Stimulated activated CD8-positive, alpha-beta memory T cell treated with anti-CD3 and anti-CD28 coated beads, Interleukin-15, amount 100 ng/mL, for 4 hours (primary cell): ENCODE measurements around the gene TK1.

Source experiments
- DNase-seq, 2 donors: peaks; one replicate each; pipeline ENCODE4 v3.0.0-alpha.2; 2020; ENCODE audit warnings: low read depth in 2 of 2

TK1 gene

DNA sequence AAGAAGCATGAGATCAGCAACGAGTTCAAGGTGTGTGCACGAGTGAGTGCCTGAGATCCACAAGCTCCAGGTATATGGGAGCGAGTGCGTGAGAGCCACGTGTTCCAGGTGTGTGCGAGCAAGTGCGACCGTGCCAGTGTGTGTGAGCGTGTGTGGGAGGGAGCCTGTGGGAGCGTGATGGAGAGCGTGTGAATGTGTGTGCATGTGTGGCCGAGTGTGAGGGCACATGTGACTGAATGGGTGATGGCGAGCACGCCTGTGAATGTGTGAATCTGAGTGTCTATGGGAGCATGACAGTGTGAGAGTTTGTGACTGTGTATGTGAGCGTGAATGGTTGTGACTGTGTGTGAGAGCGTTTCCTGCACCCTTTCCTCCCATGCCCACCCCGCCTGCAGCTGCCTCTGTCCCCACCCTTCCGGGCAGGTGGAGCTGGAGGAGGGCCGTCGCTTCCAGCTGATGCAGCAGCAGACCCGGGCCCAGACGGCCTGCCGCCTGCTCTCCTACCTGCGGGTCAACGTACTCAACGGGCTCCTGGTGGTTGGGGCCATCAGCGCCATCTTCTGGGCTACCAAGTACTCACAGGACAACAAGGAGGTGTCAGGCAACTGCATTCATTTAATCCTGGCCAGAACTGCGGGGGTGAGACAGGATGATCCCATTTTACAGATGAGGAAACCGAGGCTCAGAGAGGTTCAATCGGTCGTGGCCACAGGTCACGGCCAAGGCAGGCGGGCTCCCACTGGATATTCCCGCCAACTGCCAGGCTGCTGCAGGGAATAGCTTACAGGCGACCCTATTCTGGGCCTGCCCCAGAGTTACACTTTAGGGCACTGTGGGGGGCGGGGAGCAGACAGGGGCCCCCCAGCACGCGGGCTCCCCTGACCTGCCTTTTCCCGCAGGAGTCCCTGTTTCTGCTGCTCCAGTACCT is 52.6 kb downstream of the TK1 start:
- no peak for DNase-seq

DNA sequence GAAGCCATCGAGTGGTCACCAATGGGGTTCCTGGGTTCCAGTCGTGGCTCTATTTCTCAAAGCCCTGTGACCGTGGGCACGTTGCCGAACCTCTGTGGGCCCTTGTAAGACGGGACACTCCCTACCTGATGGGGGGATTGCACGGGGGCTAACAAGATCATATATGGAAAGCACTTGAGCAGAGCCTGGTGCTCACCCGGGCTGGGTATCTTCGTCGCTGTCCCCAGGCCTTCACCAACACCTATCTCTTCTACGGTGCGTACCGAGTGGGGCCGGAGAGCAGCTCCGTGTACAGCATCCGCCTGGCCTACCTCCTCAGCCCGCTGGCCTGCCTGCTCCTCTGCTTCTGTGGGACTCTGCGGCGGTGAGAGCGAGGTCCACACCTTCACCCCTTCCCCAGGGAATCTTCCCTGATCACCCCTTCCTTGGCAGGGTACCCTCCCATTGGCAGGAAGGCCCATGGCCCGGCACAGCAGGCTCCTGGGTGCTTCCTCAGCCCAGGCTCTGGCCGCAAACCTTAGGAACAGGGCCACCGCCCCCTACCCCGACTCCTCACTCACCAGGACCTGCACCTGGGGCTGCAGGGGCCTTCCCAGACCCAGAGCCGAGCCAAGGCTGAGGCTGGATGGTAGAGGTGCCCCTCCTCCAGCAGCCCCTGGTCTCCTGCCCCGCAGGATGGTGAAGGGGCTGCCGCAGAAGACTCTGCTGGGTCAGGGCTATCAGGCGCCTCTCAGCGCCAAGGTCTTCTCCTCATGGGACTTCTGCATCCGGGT is 53.5 kb downstream of the TK1 start:
- DNase-seq, result no peak

DNA sequence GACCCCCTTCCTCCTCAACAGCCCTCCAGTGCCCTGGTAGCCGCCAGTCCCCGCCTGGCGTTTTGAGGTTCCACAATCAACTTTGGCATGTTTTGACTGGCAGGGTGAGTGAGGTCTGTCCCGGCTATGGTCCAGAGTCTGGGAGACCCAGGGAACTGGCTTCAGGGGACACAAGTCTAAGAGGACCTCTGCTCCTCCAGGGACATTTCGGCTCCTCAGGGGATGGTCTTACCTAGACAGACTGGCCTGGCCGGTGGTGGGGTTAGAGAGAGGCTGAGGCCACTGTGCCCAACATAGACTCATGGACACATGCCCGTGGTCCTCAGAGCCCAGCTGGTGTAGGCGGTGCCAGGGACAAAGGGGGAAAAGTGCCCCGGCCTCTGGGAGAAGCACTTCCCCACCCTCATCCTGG is 54.1 kb downstream of the TK1 start:
- DNase-seq, result no peak

DNA sequence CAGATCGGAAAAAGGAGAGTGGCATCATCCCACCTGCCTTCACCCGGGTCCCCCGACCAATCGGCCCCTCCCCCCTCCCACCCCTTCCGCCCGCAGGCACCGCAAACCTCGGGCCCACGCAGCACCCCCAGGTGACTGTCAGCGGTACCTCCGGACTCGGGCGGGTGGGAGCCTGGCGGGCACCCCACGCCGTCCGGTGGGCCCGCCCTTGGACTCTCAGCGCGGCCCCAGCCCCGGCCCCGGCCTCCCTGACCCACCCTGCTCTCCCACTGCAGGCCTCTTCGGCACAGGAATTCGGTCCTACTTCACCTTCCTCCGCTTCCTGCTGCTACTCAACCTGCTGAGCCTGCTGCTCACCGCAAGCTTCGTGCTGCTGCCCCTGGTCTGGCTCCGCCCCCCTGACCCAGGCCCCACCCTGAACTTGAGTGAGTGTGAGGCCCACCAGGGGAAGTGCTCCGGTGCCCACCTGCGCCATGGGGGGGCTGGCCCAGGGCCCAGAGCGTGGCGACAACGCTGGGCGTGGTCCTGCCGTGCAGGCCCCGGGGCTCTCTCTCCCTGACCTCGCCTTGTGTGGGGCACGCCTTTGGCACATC is 54.7 kb downstream of the TK1 start:
- peak in 1 of 2 donors; percentile 59 for DNase-seq

DNA sequence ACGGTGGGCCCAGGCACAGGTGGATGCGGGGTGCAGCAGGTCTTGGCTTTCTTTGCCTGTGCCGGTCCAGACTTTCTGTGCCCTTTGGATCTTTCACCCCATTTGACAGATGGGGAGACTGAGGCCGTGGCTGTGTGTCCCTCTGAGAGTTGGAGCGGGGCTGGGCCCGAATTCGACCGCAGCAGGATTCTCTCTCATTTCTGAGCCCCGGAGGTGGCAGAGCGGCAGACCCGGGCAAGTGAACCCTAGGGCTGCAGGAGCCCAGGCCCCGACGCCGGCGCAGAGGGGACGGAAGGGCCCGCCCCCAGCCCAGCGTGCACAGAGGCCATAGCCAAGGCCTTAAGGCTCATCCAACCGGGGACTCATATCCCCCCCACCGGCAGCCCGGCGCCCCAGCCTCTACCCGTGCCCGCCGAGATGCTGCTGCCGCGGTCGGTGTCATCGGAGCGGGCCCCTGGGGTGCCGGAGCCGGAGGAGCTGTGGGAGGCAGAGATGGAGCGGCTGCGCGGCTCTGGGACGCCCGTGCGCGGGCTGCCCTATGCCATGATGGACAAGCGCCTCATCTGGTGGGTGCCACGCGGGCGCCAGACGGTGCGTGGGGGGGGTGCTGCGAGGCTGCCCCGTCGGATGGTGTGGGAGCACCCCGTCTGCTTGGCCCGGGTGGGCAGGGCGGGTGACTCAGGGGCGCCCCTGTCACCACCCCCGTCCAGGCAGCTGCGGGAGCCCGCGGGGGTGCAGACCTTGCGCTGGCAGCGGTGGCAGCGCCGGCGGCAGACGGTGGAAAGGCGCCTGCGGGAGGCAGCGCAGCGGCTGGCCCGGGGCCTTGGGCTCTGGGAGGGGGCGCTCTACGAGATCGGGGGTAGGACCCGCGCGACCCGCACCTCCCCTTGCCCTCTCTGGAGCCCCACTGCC is 55.4 kb downstream of the TK1 start:
- DNase-seq, result peak; percentile 68 to 74

DNA sequence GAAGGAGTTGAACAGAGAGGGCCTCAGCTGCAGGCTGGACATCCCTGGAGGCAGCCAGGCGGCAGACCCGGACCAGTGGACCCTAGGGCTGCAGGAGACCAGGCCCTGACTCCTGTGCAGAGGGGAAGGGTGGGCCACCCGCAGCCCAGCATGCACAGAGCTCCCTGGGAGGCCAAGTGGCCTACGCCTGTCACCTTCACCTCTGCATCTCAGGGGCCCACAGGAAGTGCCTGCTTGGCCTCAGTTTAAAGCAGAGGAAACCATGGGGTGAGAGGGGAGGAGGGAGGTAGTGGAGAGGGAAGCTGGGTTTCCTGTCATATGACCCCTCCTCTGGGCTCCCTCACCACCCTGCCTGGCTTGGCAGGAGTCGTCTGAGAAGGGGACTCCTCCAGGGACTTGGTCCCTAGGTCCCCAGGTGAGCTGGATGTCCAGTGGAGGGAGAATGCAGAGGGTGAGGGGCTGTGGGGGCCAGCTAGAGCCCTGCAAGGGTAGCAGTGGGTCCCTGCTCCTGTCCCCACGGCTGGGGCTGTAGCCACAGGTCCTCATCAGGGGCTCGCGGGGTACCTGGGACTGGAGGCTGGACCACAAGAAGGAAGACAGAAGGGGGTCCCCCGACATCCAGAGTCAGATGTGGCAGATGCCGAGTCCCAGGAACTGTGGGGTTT is 56.3 kb downstream of the TK1 start, which contains the start of gene TMC8:
Gene TMC8 (plus strand): TSS at position 335 of the 665 bp plus-strand sequence. CDS start 818 bp downstream, outside the sequence.
- DNase-seq, result no peak

DNA sequence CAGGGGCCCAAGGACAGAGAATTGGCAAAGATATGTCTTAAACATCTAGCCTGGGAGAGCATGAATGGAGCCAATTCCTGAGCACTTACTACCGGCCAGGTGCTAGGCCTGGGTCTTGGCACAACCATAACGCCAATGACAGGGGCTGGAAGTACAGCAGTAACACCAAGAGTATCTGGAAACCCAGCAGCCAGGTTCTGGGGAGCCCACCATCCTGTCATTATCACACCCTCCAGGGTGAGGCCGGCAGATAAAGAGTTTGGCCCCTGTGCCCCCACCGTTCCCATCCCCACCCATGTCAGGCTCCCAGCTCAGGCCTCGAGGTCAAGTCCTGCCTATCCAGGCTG is 56.8 kb downstream of the TK1 start:
- no peak for DNase-seq

DNA sequence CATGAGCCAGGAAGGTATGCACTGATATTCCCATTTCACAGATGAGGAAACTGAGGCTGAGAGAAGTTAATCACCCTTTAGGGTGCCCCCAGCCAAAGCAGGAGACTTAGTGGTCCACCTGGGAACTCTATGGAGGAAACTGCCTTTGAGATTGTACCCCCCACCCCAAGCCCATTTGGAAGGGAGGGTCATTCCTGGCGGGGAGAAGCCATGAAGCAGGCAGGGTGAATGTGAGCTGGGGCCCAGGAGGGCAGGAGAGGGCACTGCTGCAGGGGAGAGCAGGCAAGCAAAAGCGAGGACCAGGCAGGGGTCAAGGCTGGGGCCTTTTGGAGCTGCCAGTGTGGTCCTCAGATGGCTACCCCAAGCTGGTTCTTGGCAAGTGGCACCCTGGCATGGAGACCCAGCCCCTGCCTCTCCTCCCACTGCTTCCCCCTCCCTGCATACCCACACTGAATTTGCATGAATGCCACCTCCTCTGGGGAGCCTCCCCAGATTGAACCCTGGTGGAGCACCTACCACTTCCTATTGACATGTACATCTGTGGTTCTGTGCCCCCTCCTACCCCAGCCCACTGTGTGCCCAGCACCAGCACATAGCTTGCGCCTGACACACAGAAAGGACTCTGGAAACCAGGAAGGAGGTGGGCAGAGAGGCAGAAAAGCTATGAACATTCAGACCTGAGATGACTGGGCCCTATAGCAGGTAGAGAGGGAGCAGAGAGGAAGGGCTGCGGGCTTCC is 57.3 kb downstream of the TK1 start:
- DNase-seq, result no peak

DNA sequence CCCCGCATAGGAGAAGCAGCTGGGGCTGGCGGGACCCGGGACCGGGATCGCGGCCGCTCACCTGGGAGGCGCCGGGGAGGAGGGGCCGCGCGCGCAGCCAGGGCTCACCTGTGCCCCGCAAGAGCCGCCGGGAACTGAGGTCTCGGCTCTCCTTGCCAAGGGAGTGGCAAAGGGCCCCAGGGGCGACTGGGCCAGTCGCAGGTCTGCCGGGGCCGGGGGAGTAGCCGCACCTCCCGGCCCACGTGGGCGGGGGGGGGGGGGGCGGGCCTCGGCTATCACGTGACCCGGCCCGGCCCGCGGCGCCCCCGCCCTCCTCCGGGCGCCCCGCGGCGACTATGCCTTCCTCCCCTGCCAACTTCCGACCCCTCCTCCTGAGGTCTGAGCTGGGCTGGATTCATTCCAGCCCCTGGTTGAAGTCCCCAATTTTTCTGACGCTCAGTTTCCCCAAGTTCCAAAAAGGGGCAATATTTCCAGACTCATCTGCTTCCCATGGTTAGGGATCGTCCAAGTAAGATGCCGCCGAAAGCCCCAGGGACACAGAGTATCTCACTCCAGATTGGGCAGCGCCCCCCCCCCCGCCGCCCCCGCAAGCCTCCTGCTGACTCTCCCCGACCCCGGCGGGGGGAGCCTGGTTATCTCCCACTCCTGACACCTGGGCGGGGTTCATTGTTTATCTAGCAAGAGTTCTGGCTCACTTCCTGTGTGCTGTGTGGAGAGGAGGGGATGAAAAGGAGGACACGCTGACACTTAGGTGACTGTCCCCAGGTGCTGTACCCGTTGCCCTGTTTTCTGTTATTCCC is 58.1 kb downstream of the TK1 start, which contains the start of gene TMC6:
Gene TMC6 (minus strand): TSS at position 205 of the 800 bp plus-strand sequence. CDS start 1,923 bp downstream, outside the sequence.
- no peak for DNase-seq

- DNase-seq, result no peak
Measured at GRCh38 chr17:78127888-78128550, 58.8 kb downstream of the TK1 start.

DNA sequence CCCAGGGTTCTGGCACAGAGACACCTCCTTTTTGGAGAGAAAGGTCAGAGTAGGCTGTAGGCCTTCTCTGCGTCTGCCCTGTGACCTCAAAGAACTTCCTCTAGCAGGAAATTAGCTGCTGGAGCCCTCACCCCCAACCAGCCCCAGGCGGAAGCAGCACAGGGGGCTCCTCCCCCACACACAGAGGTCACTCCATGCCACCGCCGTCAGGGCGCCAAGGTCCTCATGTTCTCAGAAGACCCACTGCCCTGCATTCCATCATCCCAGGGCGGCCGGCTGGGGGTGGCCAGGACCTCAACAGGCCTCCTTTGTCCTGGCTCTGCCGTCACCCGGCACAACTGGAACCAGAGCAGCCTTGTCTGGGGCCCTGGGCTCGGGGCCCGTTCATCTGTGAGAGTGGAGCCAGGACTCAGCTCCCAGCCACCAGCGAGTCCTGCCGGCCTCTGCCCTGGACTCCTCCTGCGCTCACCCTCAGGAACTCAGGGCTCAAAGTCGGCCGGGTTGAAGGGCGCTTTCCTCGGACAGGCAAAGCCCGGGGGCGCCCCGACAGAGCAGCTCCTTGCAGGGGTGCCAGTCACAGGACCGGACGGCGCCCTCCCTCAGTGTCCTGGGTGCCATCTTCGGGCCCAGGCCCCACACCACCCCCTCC is 59.5 kb downstream of the TK1 start:
- DNase-seq, result no peak

- no peak for DNase-seq
Measured at GRCh38 chr17:78126895-78127238, 60.0 kb downstream of the TK1 start.

GRCh38 chr17:78125976-78126894 is 60.6 kb downstream of the TK1 start:
- DNase-seq, result no peak

DNA sequence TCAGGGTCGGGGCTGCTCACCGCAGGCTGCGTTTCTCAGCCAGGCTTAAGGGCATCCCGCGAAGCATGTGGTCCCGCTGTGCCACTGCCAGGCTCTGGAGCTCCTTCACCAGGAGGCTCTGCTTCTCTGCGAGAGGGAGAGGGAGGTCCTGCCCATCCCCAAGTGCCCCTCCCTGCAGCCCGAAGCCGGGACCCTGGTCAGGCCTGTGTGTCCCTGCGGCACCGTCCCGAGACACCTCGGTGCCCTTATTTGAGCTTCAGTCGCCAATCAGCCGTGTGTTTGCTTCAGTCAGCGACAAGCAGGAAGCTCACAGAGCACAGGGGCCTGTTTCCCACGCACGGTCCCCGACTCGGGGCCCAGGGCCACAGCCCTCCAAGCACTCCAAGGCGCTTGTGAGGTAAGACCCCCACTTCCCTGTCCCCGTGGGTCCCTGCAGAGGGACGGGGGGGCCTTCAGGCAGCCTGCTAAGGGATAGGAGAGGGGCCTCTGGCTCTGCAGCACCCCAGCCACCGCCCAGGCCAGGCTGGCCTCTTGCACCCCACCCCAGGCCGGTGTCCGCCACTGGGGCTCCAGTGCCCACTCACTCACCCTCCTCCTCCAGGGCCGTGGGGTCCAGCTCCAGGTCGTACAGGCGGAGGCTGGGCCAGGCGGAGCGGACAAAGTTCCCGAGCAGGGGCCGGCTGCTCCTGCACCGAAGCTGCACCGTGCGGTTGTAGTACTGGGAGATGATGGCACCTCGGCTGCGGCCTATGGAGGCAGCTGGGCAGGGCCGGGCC is 61.5 kb downstream of the TK1 start:
- no peak for DNase-seq

DNA sequence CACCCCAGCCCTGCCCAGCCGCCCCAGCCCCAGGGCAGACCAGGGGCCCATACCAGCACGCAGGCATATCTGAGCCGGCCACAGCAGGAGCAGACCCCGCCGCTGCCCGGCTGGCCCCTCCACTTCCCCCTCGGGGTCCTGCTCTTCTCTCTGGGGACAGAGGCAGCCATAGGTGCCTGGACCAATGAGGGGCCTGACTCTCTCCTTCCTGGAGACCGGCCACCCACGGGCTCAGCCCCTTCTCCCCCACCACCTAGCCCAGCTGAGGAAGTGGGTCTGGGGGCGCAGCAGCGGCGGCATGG is 62.1 kb downstream of the TK1 start:
- no peak for DNase-seq
